Trophoblast cell (in vitro differentiated cells and primary cell): Measurements from ENCODE around the gene PDE6A.

ENCODE experiments used
- DNase-seq, 2 donors: peaks; one replicate each; pipeline ENCODE4 v3.0.0-alpha.2; 2016
- H2AFZ ChIP-seq: 2 replicates; pipeline ENCODE4 v1.6.1; 2013; ENCODE audit warnings: low read length, moderate library complexity, mild to moderate bottlenecking; ENCODE audit not compliant: insufficient read depth, poor library complexity
- H2AK5ac ChIP-seq: 2 replicates; pipeline ENCODE4 v1.6.1; 2013; ENCODE audit warnings: mild to moderate bottlenecking, low read length
- H2BK120ac ChIP-seq: 2 replicates; pipeline ENCODE4 v1.6.1; 2013; ENCODE audit warnings: low read length, mild to moderate bottlenecking, moderate library complexity; ENCODE audit not compliant: insufficient read depth, poor library complexity
- H2BK12ac ChIP-seq: 2 replicates; pipeline ENCODE4 v1.6.1; 2013; ENCODE audit warnings: mild to moderate bottlenecking, low read length, moderate library complexity
- H2BK5ac ChIP-seq: 2 replicates; pipeline ENCODE4 v1.6.1; 2013; ENCODE audit warnings: low read length, low read depth, moderate library complexity, mild to moderate bottlenecking; ENCODE audit not compliant: poor library complexity
- H3K14ac ChIP-seq: 2 replicates; pipeline ENCODE4 v1.6.1; 2013; ENCODE audit warnings: mild to moderate bottlenecking, low read length
- H3K18ac ChIP-seq: 2 replicates; pipeline ENCODE4 v1.6.1; 2013; ENCODE audit warnings: mild to moderate bottlenecking, low read length
- H3K23ac ChIP-seq: 2 replicates; pipeline ENCODE4 v1.6.1; 2013; ENCODE audit warnings: low read length
- H3K27ac ChIP-seq: 2 replicates; pipeline ENCODE4 v1.5.1; 2013; ENCODE audit warnings: low read depth, mild to moderate bottlenecking, inconsistent platforms, low read length, moderate library complexity
- H3K27me3 ChIP-seq: 2 replicates; pipeline ENCODE4 v1.6.1; 2013; ENCODE audit warnings: inconsistent platforms, mild to moderate bottlenecking, low read length, moderate library complexity; ENCODE audit not compliant: insufficient read depth
- H3K36me3 ChIP-seq, 2 experiments: 1 replicate in 1 of 2; 2 replicates in 1 of 2; pipeline ENCODE4 v1.6.1; 2013; ENCODE audit warnings: low read length in 2 of 2, mild to moderate bottlenecking in 2 of 2, moderate library complexity in 1 of 2; ENCODE audit not compliant: insufficient read depth in 2 of 2, control insufficient read depth in 1 of 2
- H3K4ac ChIP-seq: 2 replicates; pipeline ENCODE4 v1.6.1; 2013; ENCODE audit warnings: low read depth, mild to moderate bottlenecking, low read length, moderate library complexity
- H3K4me1 ChIP-seq, 2 experiments: 1 replicate in 1 of 2; 2 replicates in 1 of 2; pipeline ENCODE4 v1.6.1; 2013; ENCODE audit warnings: low read length in 2 of 2, mild to moderate bottlenecking in 2 of 2, moderate library complexity in 1 of 2; ENCODE audit not compliant: insufficient read depth in 2 of 2, control insufficient read depth in 1 of 2
- H3K4me2 ChIP-seq: 2 replicates; pipeline ENCODE4 v1.6.1; 2013; ENCODE audit warnings: inconsistent platforms, mild to moderate bottlenecking, low read length, moderate library complexity
- H3K4me3 ChIP-seq: 2 replicates; pipeline ENCODE4 v1.5.1; 2013; ENCODE audit warnings: mild to moderate bottlenecking, low read depth, low read length, inconsistent platforms
- H3K79me1 ChIP-seq: one replicate; pipeline ENCODE4 v1.6.1; 2013; ENCODE audit warnings: low read length
- H3K79me2 ChIP-seq: 2 replicates; pipeline ENCODE4 v1.6.1; 2013; ENCODE audit warnings: low read length, mild to moderate bottlenecking; ENCODE audit not compliant: control insufficient read depth, insufficient read depth, poor library complexity
- H3K9ac ChIP-seq: 2 replicates; pipeline ENCODE4 v1.6.1; 2013; ENCODE audit warnings: mild to moderate bottlenecking, low read length
- H3K9me3 ChIP-seq: 2 replicates; pipeline ENCODE4 v1.6.1; 2013; ENCODE audit warnings: low read depth, mild to moderate bottlenecking, control low read depth, inconsistent platforms, low read length; ENCODE audit not compliant: insufficient read depth
- H4K12ac ChIP-seq: 2 replicates; pipeline ENCODE4 v1.6.1; 2013; ENCODE audit warnings: low read depth, mild to moderate bottlenecking, low read length, moderate library complexity
- H4K8ac ChIP-seq: 2 replicates; pipeline ENCODE4 v1.6.1; 2013; ENCODE audit warnings: low read depth, mild to moderate bottlenecking, low read length, moderate library complexity
- H4K91ac ChIP-seq: one replicate; pipeline ENCODE4 v1.6.1; 2013; ENCODE audit warnings: low read depth, mild to moderate bottlenecking, low read length, moderate library complexity
- WGBS: extraction: QIAGEN DNeasy Blood & Tissue Kit; methylation state at CpG from one replicate; pipeline ENCODE4 v1.1.7; 2013; ENCODE audit warnings: missing lambda C conversion rate; ENCODE audit not compliant: insufficient read length, insufficient coverage; ENCODE audit errors: extremely low coverage; 5-methylcytosine and 5-hydroxymethylcytosine counted together

PDE6A gene

GRCh38 chr5:149969181-149969930 is 24.8 kb upstream of the PDE6A start:
- Histone ChIP-seq H3K4ac (no peak overlapping the region), H3K4me2 (no peak overlapping the region), H3K4me1 (no peaks in the 10 kb centered on the region), H2BK12ac (no peak overlapping the region), H4K91ac (no peak overlapping the region), H3K9me3 (no peaks in the 10 kb centered on the region), H2AK5ac (no peak overlapping the region), H3K36me3 (no peaks in the 10 kb centered on the region), H3K79me2 (no peaks in the 10 kb centered on the region), H3K14ac (no peak overlapping the region), H2AFZ (no peak overlapping the region), H3K27ac (no peak overlapping the region), H3K9ac (no peak overlapping the region), H2BK5ac (no peak overlapping the region), H3K79me1 (no peaks in the 10 kb centered on the region), H3K23ac (peak overlapping the region; percentile 2), H3K4me3 (no peak overlapping the region), H2BK120ac (no peak overlapping the region), H3K27me3 (no peaks in the 10 kb centered on the region), H4K12ac (no peak overlapping the region), H3K18ac (no peak overlapping the region), H4K8ac (no peak overlapping the region)
- no CpG with 5 or more reads among the region's 4 CpGs for WGBS
- DNase-seq = no peak

DNA sequence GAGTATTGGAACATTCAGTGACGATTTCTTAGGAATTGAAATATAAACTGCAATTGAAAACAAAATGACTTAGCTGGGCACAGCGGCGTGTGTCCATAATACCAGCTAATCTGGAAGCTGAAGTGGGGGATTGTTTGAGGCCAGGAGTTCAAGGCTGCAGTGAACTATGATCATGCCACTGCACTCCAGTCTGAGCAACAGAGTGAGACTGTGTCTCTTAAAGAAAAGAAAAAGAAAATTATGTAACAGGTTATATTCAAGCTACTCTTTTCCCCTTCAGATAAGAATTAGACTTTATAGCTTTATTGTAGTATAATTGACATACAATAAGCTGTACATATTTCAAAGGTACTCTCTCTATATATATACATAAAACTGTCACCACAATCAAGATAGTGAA is 22.4 kb upstream of the PDE6A start:
- Histone ChIP-seq H3K27me3 (no peaks in the 10 kb centered on the region), H3K36me3 (no peaks in the 10 kb centered on the region), H3K4me1 (no peaks in the 10 kb centered on the region), H2BK5ac (no peak overlapping the region), H3K4me3 (no peak overlapping the region), H3K4me2 (no peak overlapping the region), H2BK120ac (no peak overlapping the region), H4K12ac (no peak overlapping the region), H3K79me2 (no peaks in the 10 kb centered on the region), H3K4ac (no peak overlapping the region), H2AK5ac (no peak overlapping the region), H3K79me1 (no peaks in the 10 kb centered on the region), H2AFZ (no peak overlapping the region), H4K8ac (no peak overlapping the region), H3K9ac (no peak overlapping the region), H3K14ac (no peak overlapping the region), H4K91ac (no peak overlapping the region), H3K27ac (no peak overlapping the region), H2BK12ac (no peak overlapping the region), H3K23ac (no peak overlapping the region), H3K9me3 (no peaks in the 10 kb centered on the region), H3K18ac (no peak overlapping the region)
- DNase-seq = no peak
- no CpG with 5 or more reads among the region's 3 CpGs for WGBS

DNA sequence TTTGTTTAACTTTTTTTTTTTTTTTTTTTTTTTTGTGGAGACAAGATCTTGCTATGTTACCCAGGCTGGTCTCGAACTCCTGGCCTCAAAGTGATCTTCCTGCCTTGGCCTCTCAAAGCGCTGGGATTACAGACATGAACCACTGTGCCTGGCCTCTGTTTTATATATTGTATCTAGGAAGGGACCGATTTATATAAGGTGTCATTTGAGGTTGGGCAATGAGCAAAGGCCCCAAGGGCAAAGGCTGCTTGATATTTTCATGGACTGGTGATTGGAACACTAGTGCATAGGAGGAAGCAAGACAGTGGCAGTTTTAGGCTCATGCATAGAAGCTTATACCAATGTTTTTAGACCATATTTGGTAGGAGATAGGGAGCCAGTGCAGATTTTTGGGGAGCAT is 19.1 kb upstream of the PDE6A start:
- H4K8ac ChIP-seq = no peak overlapping the region
- H3K9me3 ChIP-seq = no peaks in the 10 kb centered on the region
- no peak overlapping the region for H2BK12ac ChIP-seq
- no peak overlapping the region for H3K27ac ChIP-seq
- H3K4me3 ChIP-seq = no peak overlapping the region
- H3K4me1 ChIP-seq = peaks cover 0 to 4% of the 10 kb centered on the region in 2 experiments
- H3K14ac ChIP-seq = no peak overlapping the region
- DNase-seq = no peak
- H3K4me2 ChIP-seq = no peak overlapping the region
- H3K9ac ChIP-seq = no peak overlapping the region
- no peaks in the 10 kb centered on the region for H3K36me3 ChIP-seq
- H4K91ac ChIP-seq = no peak overlapping the region
- H2BK5ac ChIP-seq = no peak overlapping the region
- no peak overlapping the region for H3K18ac ChIP-seq
- no peak overlapping the region for H2AK5ac ChIP-seq
- no peak overlapping the region for H2AFZ ChIP-seq
- no CpG with 5 or more reads among the region's 3 CpGs for WGBS
- H3K79me1 ChIP-seq = peaks cover 8% of the 10 kb centered on the region
- no peak overlapping the region for H2BK120ac ChIP-seq
- H4K12ac ChIP-seq = no peak overlapping the region
- no peaks in the 10 kb centered on the region for H3K27me3 ChIP-seq
- no peak overlapping the region for H3K23ac ChIP-seq
- H3K4ac ChIP-seq = no peak overlapping the region
- H3K79me2 ChIP-seq = peaks cover 4% of the 10 kb centered on the region

DNA sequence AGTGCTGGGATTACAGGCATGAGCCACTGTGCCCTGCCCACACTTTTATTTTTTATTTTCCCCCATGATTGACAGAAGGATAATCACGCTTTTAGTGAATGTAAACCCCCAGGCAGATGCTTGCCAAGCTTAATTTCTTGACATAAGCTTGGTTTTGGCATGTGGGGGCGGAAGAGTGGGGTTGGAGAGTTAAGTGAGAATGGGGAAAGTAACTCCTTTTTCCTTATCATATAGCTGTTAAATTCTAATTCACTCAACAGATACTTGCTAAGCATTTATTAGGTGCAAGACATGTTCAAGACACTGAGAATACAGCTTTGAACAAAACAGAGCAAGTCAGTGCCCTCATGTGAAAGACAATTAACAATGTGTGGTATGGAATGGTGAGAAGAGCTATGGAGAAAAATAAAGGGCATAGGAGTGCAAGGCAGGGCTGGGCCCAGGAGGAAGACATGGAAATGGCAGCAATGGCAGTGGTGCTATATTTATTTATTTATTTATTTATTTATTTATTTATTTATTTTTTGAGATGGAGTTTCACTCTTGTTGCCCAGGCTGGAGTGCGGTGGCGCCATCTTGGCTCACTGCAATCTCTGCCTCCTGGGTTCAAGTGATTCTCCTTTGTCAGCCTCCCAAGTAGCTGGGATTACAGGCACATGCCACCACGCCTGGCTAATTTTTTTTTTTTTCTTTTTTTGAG is 18.2 kb upstream of the PDE6A start:
- Histone ChIP-seq H2AFZ (no peak overlapping the region), H4K8ac (no peak overlapping the region), H2BK120ac (no peak overlapping the region), H3K4ac (no peak overlapping the region), H3K27ac (no peak overlapping the region), H2AK5ac (no peak overlapping the region), H3K14ac (no peak overlapping the region), H3K18ac (no peak overlapping the region), H3K27me3 (no peaks in the 10 kb centered on the region), H3K4me1 (peaks cover 0 to 4% of the 10 kb centered on the region in 2 experiments), H3K79me2 (peaks cover 4% of the 10 kb centered on the region), H4K91ac (no peak overlapping the region), H3K9me3 (no peaks in the 10 kb centered on the region), H2BK5ac (no peak overlapping the region), H3K79me1 (peaks cover 8% of the 10 kb centered on the region), H3K9ac (no peak overlapping the region), H4K12ac (no peak overlapping the region), H3K4me2 (no peak overlapping the region), H3K4me3 (no peak overlapping the region), H3K36me3 (no peaks in the 10 kb centered on the region), H2BK12ac (no peak overlapping the region), H3K23ac (no peak overlapping the region)
- WGBS = no CpG with 5 or more reads among the region's 5 CpGs
- DNase-seq = no peak
